K562 (cell line): Measurements from ENCODE around the gene PRR15L. TPM values are rescaled to one million over a fixed set of nuclear protein-coding genes. Genes with fewer than 3 reads are reported as not detected.
A peak's percentile ranks its signal among the peaks of the same experiment; 100 is the strongest.

Experiments used
- ATAC-seq: fragments of 200-7000 bp; cut with Tn5 transposase; 3 replicates; pipeline ENCODE4 v1.9.1; 2020; ENCODE audit warnings: moderate library complexity
- BruUV-seq: library from RNA; stranded (reverse); fragments of 400-500 nt; replicated peaks from 2 replicates; lab custom pipeline; 2021; lab: Mats Ljungman, UMichigan
- CTCF ChIA-PET: fragments of 300-600 bp; formaldehyde crosslinking; extraction: SDS; loops from one replicate; lab custom pipeline; 2021; ENCODE audit warnings: low intra/inter-chr PET ratio; lab: Yijun Ruan, JAX
- POLR2A ChIA-PET: fragments of 300-600, 350-650 bp; sonication (Branson Sonifier 250); formaldehyde crosslinking; extraction: SDS; loops from one replicate; lab custom pipeline; 2021; ENCODE audit warnings: antibody characterized with exemption, inconsistent platforms; lab: Yijun Ruan, JAX
- DNase-seq, 4 experiments: peaks; one replicate each; pipeline versions ENCODE4 v3.0.0 to v3.0.0-alpha.2; 2011 to 2018; ENCODE audit warnings: low spot score in 3 of 4, mixed read lengths in 3 of 4; ENCODE audit errors: extremely low read depth in 1 of 4
- FAIRE-seq: peaks from 2 replicates; lab custom pipeline; 2011; peaks lifted over from hg19 to GRCh38; lab: Jason Lieb, UNC
- H2AFZ ChIP-seq: 2 replicates; pipeline ENCODE4 v1.6.0; 2011; ENCODE audit warnings: low read depth, low read length, control low read depth, inconsistent platforms
- H3K27ac ChIP-seq: fragments of 200-600 bp; 3 replicates; pipeline ENCODE4 v1.8.0; 2011; ENCODE audit warnings: low read depth, mild to moderate bottlenecking, control low read depth, inconsistent platforms, low read length, moderate library complexity, mixed read lengths; ENCODE audit errors: extremely low read depth
- H3K27me3 ChIP-seq, 2 experiments: fragments of 300-600 bp in 1 of 2; 2 replicates in 1 of 2; 3 replicates in 1 of 2; pipeline versions ENCODE4 v1.6.0 to v1.8.0; 2011; ENCODE audit warnings: inconsistent platforms in 2 of 2, low read length in 2 of 2, mild to moderate bottlenecking in 1 of 2, mixed read lengths in 1 of 2, moderate library complexity in 1 of 2; ENCODE audit not compliant: control insufficient read depth in 2 of 2, insufficient read depth in 2 of 2
- H3K36me3 ChIP-seq: fragments of 300-600 bp; 3 replicates; pipeline ENCODE4 v1.8.0; 2011; ENCODE audit warnings: mild to moderate bottlenecking, low read length, inconsistent platforms; ENCODE audit not compliant: control insufficient read depth, insufficient read depth
- H3K4me1 ChIP-seq, 2 experiments: fragments of 200-600 bp in 1 of 2; replicated peaks in 1 of 2; 2 replicates in 1 of 2; 3 replicates in 1 of 2; pipeline versions ENCODE4 v1.5.1 to v1.8.0; 2011; ENCODE audit warnings: inconsistent platforms in 2 of 2, low read length in 2 of 2, mild to moderate bottlenecking in 1 of 2, mixed read lengths in 1 of 2, moderate library complexity in 1 of 2; ENCODE audit not compliant: control insufficient read depth in 2 of 2, insufficient read depth in 2 of 2
- H3K4me2 ChIP-seq: 2 replicates; pipeline ENCODE4 v1.6.1; 2011; ENCODE audit warnings: low read length, control low read depth, inconsistent platforms, mixed read lengths; ENCODE audit not compliant: insufficient read depth
- H3K4me3 ChIP-seq: fragments of 200-600 bp; sonication (generic), shearing (Covaris generic); 2 replicates; pipeline ENCODE4 v1.5.1; 2016; ENCODE audit warnings: control low read depth, inconsistent platforms
- H3K79me2 ChIP-seq: fragments of 200-600 bp; 3 replicates; pipeline ENCODE4 v1.8.0; 2011; ENCODE audit warnings: low read length, inconsistent platforms; ENCODE audit not compliant: control insufficient read depth, insufficient read depth
- H3K9ac ChIP-seq, 2 experiments: 2 replicates each; pipeline versions ENCODE4 v1.6.0 to v1.6.1; 2011; ENCODE audit warnings: low read depth in 2 of 2, low read length in 2 of 2, control low read depth in 1 of 2, inconsistent platforms in 1 of 2, mild to moderate bottlenecking in 1 of 2, mixed read lengths in 1 of 2; ENCODE audit not compliant: insufficient read depth in 1 of 2
- H3K9me1 ChIP-seq: one replicate; pipeline ENCODE4 v1.6.0; 2011; ENCODE audit warnings: inconsistent platforms, mild to moderate bottlenecking, low read length, moderate library complexity; ENCODE audit not compliant: control insufficient read depth, insufficient read depth
- H3K9me3 ChIP-seq: replicated peaks from 2 replicates; pipeline ENCODE4 v1.5.1; 2011; ENCODE audit warnings: low read depth, low read length, inconsistent platforms; ENCODE audit not compliant: control insufficient read depth, insufficient read depth
- H4K20me1 ChIP-seq: replicated peaks from 2 replicates; pipeline ENCODE4 v1.6.1; 2011; ENCODE audit warnings: low read length, inconsistent platforms, mixed read lengths; ENCODE audit not compliant: control insufficient read depth, insufficient read depth
- ELF1 ChIP-seq: fragments of 200-800 bp; sonication (Bioruptor generic); IDR thresholded peaks from 2 replicates; pipeline ENCODE4 v1.6.1; 2016; ENCODE audit warnings: missing genetic modification characterization, missing compliant biosample characterization
- JUNB ChIP-seq: fragments of 450-650 bp; formaldehyde crosslinking; conservative IDR thresholded peaks from 2 replicates; pipeline ENCODE4 v1.4.0; 2020; ENCODE audit warnings: mild to moderate bottlenecking
- MCM7 ChIP-seq, 2 experiments: fragments of 450-650 bp; IDR thresholded peaks; 2 replicates each; pipeline ENCODE4 v1.6.1; 2016 to 2018
- SREBF1 ChIP-seq: fragments of 150-350 bp; IDR thresholded peaks from 2 replicates; pipeline ENCODE4 v1.6.1; 2014; ENCODE audit warnings: antibody characterized with exemption, low read depth, low read length, borderline replicate concordance
- ZNF395 ChIP-seq: fragments of 200-800 bp; sonication (Bioruptor generic); IDR thresholded peaks from 2 replicates; pipeline ENCODE4 v1.6.1; 2017; ENCODE audit warnings: missing genetic modification characterization, missing compliant biosample characterization
- ZNF79 ChIP-seq: fragments of 250-450 bp; sonication (Bioruptor Pico); IDR thresholded peaks from 2 replicates; pipeline ENCODE4 v1.4.0; 2020; ENCODE audit warnings: low read depth, mild to moderate bottlenecking, moderate library complexity
- WGBS: fragments of 100-300 bp; shearing (Covaris generic); methylation state at CpG from one replicate; pipeline ENCODE4 v1.1.6; 2016; ENCODE audit warnings: low coverage, mixed read lengths; ENCODE audit not compliant: insufficient coverage; ENCODE audit errors: missing lambda C conversion rate; 5-methylcytosine and 5-hydroxymethylcytosine counted together
- in situ Hi-C: fragments of 300-500 bp; cut with MboI; formaldehyde crosslinking; loops from 4 replicates; pipeline ENCODE4 v1.15.0; 2018; ENCODE audit warnings: inconsistent platforms, mixed read lengths
- intact Hi-C: fragments of 100-400 bp; cut with micrococcal nuclease; formaldehyde crosslinking; loops from 2 replicates; pipeline ENCODE4 v1.14.2; 2022
- polyA plus RNA-seq, 8 experiments: library from polyadenylated mRNA; depleted of rRNA in 4 of 8; stranded (reverse) in 5 of 8; unstranded in 3 of 8; fragments of >200 nt; fragmentation: Nextera tagmentation in 2 of 8; fragmentation: Illumina TruSeq in 1 of 8; extraction: Ambion mirVana in 2 of 8; extraction: Trizol in 1 of 8; gene quantifications; 2 replicates each; pipeline versions ENCODE4 v1.2.1 to v1.2.3, GENCODE V29; 2011 to 2014; ENCODE audit warnings: inconsistent platforms in 1 of 8, missing spikeins in 1 of 8
- total RNA-seq, 7 experiments: library from RNA; depleted of rRNA in 6 of 7; stranded (reverse); fragments of >200 nt in 6 of 7; fragmentation: Illumina TruSeq in 2 of 7; extraction: Trizol in 2 of 7; gene quantifications; 2 replicates each; pipeline versions ENCODE4 v1.2.1 to v1.2.3, GENCODE V29; 2011 to 2021; ENCODE audit warnings: low replicate concordance in 1 of 7

Gene PRR15L
- total and polyA plus RNA-seq, 9 of the 15 experiments (the other 6 are each of a cell fraction or from before 2014, with no cell fraction given): 0.03 TPM; not detected in 8

- TF ChIP-seq ELF1 (tag): no peak
- no peak for TF ChIP-seq SREBF1
- no peak for TF ChIP-seq ZNF79 (CRISPR knock-in tag)
- TF ChIP-seq JUNB (CRISPR knock-in tag): no peak
- no peak for TF ChIP-seq ZNF395 (CRISPR knock-in tag)
These were observed 10.0 kb upstream of the PRR15L start (continued) for GRCh38 chr17:47967607-47968252.

- in situ Hi-C loops: no loop called here
- Histone ChIP-seq H3K9me1 (no peaks in the 10 kb centered on the region), H3K27me3 (no peaks in the 10 kb centered on the region; a peak in 1 of 5 replicates), H2AFZ (peak overlapping the region; percentile 67), H4K20me1 (no peaks in the 10 kb centered on the region)
- CTCF ChIA-PET: no interaction called here
- BruUV-seq: no TSS peak
- TF ChIP-seq MCM7 (IDR thresholded peaks at IDR 0.05): no peak
- TF ChIP-seq, all 486 proteins: peak for 0
- ATAC-seq: no peak
- Histone ChIP-seq H3K79me2 (peaks cover 1% of the 10 kb centered on the region; the same call in 2 of the 3 replicates), H3K27ac (no peak overlapping the region), H3K9ac (no peak overlapping the region), H3K36me3 (no peaks in the 10 kb centered on the region), H3K4me2 (no peak overlapping the region), H3K4me3 (no peak overlapping the region), H3K4me1 (peaks cover 12 to 23% of the 10 kb centered on the region in 2 experiments; a peak in 4 of 5 replicates), H3K9me3 (no peaks in the 10 kb centered on the region)
- DNase-seq: no peak
- intact Hi-C loops: no loop called here
- FAIRE-seq: no peak
- POLR2A ChIA-PET: interaction anchor here (0.6 kb wide), 1 partner anchor 598 kb away, joined by 3 read pairs; no protein-coding TSS in a partner anchor
- 50% methylated on average over 1 of the region's 1 CpG for WGBS
These were observed 8.4 kb upstream of the PRR15L start for GRCh38 chr17:47966079-47966519.
